ENCODE measurements around the gene MSL1. TPM values are rescaled to one million over a fixed set of nuclear protein-coding genes. Genes with fewer than 3 reads are reported as not detected.

The MSL1 gene
- total and polyA plus RNA-seq, 9 of the 15 experiments (the other 6 are each of a cell fraction or from before 2014, with no cell fraction given) = 13.8 to 120 (median 61.9) TPM

DNA sequence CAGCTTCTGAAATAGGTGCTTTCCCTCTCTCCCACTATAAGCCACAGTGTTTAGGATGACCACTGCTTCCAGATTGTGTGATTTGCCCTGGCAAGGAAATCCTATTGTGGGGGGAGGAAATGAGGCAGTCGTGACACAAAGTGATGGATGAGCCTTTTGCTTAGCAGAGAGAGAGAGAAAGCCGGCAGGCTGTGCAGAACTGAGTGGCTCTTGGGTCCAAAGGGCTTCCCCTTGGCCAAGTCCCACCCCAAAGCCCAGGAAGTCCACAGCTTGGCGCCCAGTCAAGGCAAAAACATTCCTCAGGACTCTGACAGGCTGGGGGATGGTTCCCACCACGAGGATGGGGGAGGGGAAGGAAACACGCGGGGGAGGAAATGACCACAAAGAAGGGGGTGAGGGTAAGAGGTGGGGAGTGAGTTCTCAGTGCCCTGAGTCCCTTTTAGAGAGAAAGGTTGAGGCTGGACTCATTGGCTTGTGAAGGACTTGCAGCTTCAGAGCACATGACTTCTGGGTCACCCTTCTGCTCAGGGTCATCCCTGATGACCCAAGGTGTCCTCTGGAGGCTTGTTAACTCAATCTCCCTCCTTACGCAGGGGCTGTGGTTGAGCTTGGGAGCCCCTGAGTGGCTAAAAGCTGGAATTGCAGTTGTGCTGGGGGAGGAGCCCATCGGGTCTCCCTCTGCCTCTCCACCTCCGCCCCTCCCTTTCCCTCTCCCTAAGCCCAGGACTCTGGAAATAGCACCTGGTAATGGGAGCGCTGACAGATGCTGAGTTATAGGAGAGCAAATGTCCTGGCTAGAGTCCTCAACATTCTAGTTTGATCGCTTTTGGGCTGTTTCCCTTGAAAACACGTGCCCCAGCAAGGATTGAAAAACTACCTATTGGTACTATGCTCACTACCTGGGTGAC is 10.3 kb upstream of the MSL1 start (continued):
- TF ChIP-seq, protein P1, sequence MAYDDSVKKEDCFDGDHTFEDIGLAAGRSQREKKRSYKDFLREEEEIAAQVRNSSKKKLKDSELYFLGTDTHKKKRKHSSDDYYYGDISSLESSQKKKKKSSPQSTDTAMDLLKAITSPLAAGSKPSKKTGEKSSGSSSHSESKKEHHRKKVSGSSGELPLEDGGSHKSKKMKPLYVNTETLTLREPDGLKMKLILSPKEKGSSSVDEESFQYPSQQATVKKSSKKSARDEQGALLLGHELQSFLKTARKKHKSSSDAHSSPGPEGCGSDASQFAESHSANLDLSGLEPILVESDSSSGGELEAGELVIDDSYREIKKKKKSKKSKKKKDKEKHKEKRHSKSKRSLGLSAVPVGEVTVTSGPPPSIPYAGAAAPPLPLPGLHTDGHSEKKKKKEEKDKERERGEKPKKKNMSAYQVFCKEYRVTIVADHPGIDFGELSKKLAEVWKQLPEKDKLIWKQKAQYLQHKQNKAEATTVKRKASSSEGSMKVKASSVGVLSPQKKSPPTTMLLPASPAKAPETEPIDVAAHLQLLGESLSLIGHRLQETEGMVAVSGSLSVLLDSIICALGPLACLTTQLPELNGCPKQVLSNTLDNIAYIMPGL (CRISPR knock-in tag; IDR thresholded peaks at IDR 0.05) = no peak
- TF ChIP-seq TCF3 (CRISPR knock-in tag; IDR thresholded peaks at IDR 0.05) (no peak), POLR2AphosphoS2 (IDR thresholded peaks at IDR 0.05; ENCODE audit: low read length) (no peak), NELFE (IDR thresholded peaks at IDR 0.05; ENCODE audit: insufficient read depth, insufficient read length) (no peak), ZNF445 (CRISPR knock-in tag; IDR thresholded peaks at IDR 0.05; ENCODE audit: low read depth) (peak; percentile 14; the same call in 1 of the 2 replicates), PYGO2 (tag; IDR thresholded peaks at IDR 0.05) (no peak), CEBPG (CRISPR knock-in tag; IDR thresholded peaks at IDR 0.05) (no peak), CEBPG (tag; conservative IDR thresholded peaks at IDR 0.05 in 1 of 2, IDR thresholded peaks at IDR 0.05 in 1 of 2) (no peak), TBP (optimal IDR thresholded peaks at IDR 0.05; ENCODE audit: low read depth, low read length) (no peak), MYC (IDR thresholded peaks at IDR 0.05; ENCODE audit: low read depth, low read length) (peak; percentile 87), MYC (CRISPR knock-in tag; IDR thresholded peaks at IDR 0.05; ENCODE audit: borderline replicate concordance, low read depth) (0 out of 2 replicates have a peak, but pooled peaks have one; percentile 25), EP400 (IDR thresholded peaks at IDR 0.05) (peak; percentile 94), TSC22D4 (tag; IDR thresholded peaks at IDR 0.05) (no peak), HDAC1 (IDR thresholded peaks at IDR 0.05) (peak in 1 of 2 experiments; percentile 89; a peak in 2 of 4 replicates), ETS2 (tag; IDR thresholded peaks at IDR 0.05; ENCODE audit: borderline replicate concordance, poor library complexity, severe bottlenecking) (no peak), ZNF778 (CRISPR knock-in tag; IDR thresholded peaks at IDR 0.05) (no peak), NCOR1 (IDR thresholded peaks at IDR 0.05) (peak; percentile 59)
- TF ChIP-seq, protein P2, sequence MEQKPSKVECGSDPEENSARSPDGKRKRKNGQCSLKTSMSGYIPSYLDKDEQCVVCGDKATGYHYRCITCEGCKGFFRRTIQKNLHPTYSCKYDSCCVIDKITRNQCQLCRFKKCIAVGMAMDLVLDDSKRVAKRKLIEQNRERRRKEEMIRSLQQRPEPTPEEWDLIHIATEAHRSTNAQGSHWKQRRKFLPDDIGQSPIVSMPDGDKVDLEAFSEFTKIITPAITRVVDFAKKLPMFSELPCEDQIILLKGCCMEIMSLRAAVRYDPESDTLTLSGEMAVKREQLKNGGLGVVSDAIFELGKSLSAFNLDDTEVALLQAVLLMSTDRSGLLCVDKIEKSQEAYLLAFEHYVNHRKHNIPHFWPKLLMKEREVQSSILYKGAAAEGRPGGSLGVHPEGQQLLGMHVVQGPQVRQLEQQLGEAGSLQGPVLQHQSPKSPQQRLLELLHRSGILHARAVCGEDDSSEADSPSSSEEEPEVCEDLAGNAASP (IDR thresholded peaks at IDR 0.05) = no peak
- TF ChIP-seq, protein P3, sequence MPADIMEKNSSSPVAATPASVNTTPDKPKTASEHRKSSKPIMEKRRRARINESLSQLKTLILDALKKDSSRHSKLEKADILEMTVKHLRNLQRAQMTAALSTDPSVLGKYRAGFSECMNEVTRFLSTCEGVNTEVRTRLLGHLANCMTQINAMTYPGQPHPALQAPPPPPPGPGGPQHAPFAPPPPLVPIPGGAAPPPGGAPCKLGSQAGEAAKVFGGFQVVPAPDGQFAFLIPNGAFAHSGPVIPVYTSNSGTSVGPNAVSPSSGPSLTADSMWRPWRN (IDR thresholded peaks at IDR 0.05; ENCODE audit: low read depth) = no peak
- TF ChIP-seq, protein P4, sequence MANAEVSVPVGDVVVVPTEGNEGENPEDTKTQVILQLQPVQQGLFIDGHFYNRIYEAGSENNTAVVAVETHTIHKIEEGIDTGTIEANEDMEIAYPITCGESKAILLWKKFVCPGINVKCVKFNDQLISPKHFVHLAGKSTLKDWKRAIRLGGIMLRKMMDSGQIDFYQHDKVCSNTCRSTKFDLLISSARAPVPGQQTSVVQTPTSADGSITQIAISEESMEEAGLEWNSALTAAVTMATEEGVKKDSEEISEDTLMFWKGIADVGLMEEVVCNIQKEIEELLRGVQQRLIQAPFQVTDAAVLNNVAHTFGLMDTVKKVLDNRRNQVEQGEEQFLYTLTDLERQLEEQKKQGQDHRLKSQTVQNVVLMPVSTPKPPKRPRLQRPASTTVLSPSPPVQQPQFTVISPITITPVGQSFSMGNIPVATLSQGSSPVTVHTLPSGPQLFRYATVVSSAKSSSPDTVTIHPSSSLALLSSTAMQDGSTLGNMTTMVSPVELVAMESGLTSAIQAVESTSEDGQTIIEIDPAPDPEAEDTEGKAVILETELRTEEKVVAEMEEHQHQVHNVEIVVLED (CRISPR knock-in tag; IDR thresholded peaks at IDR 0.05) = no peak
- TF ChIP-seq, protein P5, sequence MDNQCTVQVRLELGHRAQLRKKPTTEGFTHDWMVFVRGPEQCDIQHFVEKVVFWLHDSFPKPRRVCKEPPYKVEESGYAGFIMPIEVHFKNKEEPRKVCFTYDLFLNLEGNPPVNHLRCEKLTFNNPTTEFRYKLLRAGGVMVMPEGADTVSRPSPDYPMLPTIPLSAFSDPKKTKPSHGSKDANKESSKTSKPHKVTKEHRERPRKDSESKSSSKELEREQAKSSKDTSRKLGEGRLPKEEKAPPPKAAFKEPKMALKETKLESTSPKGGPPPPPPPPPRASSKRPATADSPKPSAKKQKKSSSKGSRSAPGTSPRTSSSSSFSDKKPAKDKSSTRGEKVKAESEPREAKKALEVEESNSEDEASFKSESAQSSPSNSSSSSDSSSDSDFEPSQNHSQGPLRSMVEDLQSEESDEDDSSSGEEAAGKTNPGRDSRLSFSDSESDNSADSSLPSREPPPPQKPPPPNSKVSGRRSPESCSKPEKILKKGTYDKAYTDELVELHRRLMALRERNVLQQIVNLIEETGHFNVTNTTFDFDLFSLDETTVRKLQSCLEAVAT (IDR thresholded peaks at IDR 0.05) = peak in 1 of 2 experiments; percentile 78; a peak in 2 of 4 replicates
